K562 (cell line): ENCODE measurements around the gene SLIT2. TPM values are rescaled to one million over a fixed set of nuclear protein-coding genes. Genes with fewer than 3 reads are reported as not detected.

ENCODE experiments used
- ATAC-seq: fragments of 200-7000 bp; cut with Tn5 transposase; 3 replicates; pipeline ENCODE4 v1.9.1; 2020; ENCODE audit warnings: moderate library complexity
- BruUV-seq: library from RNA; stranded (reverse); fragments of 400-500 nt; replicated peaks from 2 replicates; lab custom pipeline; 2021; lab: Mats Ljungman, UMichigan
- CTCF ChIA-PET: fragments of 300-600 bp; formaldehyde crosslinking; extraction: SDS; loops from one replicate; lab custom pipeline; 2021; ENCODE audit warnings: low intra/inter-chr PET ratio; lab: Yijun Ruan, JAX
- POLR2A ChIA-PET: fragments of 300-600, 350-650 bp; sonication (Branson Sonifier 250); formaldehyde crosslinking; extraction: SDS; loops from one replicate; lab custom pipeline; 2021; ENCODE audit warnings: antibody characterized with exemption, inconsistent platforms; lab: Yijun Ruan, JAX
- DNase-seq, 4 experiments: peaks; one replicate each; pipeline versions ENCODE4 v3.0.0 to v3.0.0-alpha.2; 2011 to 2018; ENCODE audit warnings: low spot score in 3 of 4, mixed read lengths in 3 of 4; ENCODE audit errors: extremely low read depth in 1 of 4
- FAIRE-seq: peaks from 2 replicates; lab custom pipeline; 2011; peaks lifted over from hg19 to GRCh38; lab: Jason Lieb, UNC
- H2AFZ ChIP-seq: 2 replicates; pipeline ENCODE4 v1.6.0; 2011; ENCODE audit warnings: low read depth, low read length, control low read depth, inconsistent platforms
- H3K27ac ChIP-seq: fragments of 200-600 bp; 3 replicates; pipeline ENCODE4 v1.8.0; 2011; ENCODE audit warnings: low read depth, mild to moderate bottlenecking, control low read depth, inconsistent platforms, low read length, moderate library complexity, mixed read lengths; ENCODE audit errors: extremely low read depth
- H3K27me3 ChIP-seq, 2 experiments: fragments of 300-600 bp in 1 of 2; 2 replicates in 1 of 2; 3 replicates in 1 of 2; pipeline versions ENCODE4 v1.6.0 to v1.8.0; 2011; ENCODE audit warnings: inconsistent platforms in 2 of 2, low read length in 2 of 2, mild to moderate bottlenecking in 1 of 2, mixed read lengths in 1 of 2, moderate library complexity in 1 of 2; ENCODE audit not compliant: control insufficient read depth in 2 of 2, insufficient read depth in 2 of 2
- H3K36me3 ChIP-seq: fragments of 300-600 bp; 3 replicates; pipeline ENCODE4 v1.8.0; 2011; ENCODE audit warnings: mild to moderate bottlenecking, low read length, inconsistent platforms; ENCODE audit not compliant: control insufficient read depth, insufficient read depth
- H3K4me1 ChIP-seq, 2 experiments: fragments of 200-600 bp in 1 of 2; replicated peaks in 1 of 2; 2 replicates in 1 of 2; 3 replicates in 1 of 2; pipeline versions ENCODE4 v1.5.1 to v1.8.0; 2011; ENCODE audit warnings: inconsistent platforms in 2 of 2, low read length in 2 of 2, mild to moderate bottlenecking in 1 of 2, mixed read lengths in 1 of 2, moderate library complexity in 1 of 2; ENCODE audit not compliant: control insufficient read depth in 2 of 2, insufficient read depth in 2 of 2
- H3K4me2 ChIP-seq: 2 replicates; pipeline ENCODE4 v1.6.1; 2011; ENCODE audit warnings: low read length, control low read depth, inconsistent platforms, mixed read lengths; ENCODE audit not compliant: insufficient read depth
- H3K4me3 ChIP-seq: fragments of 200-600 bp; sonication (generic), shearing (Covaris generic); 2 replicates; pipeline ENCODE4 v1.5.1; 2016; ENCODE audit warnings: control low read depth, inconsistent platforms
- H3K79me2 ChIP-seq: fragments of 200-600 bp; 3 replicates; pipeline ENCODE4 v1.8.0; 2011; ENCODE audit warnings: low read length, inconsistent platforms; ENCODE audit not compliant: control insufficient read depth, insufficient read depth
- H3K9ac ChIP-seq, 2 experiments: 2 replicates each; pipeline versions ENCODE4 v1.6.0 to v1.6.1; 2011; ENCODE audit warnings: low read depth in 2 of 2, low read length in 2 of 2, control low read depth in 1 of 2, inconsistent platforms in 1 of 2, mild to moderate bottlenecking in 1 of 2, mixed read lengths in 1 of 2; ENCODE audit not compliant: insufficient read depth in 1 of 2
- H3K9me1 ChIP-seq: one replicate; pipeline ENCODE4 v1.6.0; 2011; ENCODE audit warnings: inconsistent platforms, mild to moderate bottlenecking, low read length, moderate library complexity; ENCODE audit not compliant: control insufficient read depth, insufficient read depth
- H3K9me3 ChIP-seq: replicated peaks from 2 replicates; pipeline ENCODE4 v1.5.1; 2011; ENCODE audit warnings: low read depth, low read length, inconsistent platforms; ENCODE audit not compliant: control insufficient read depth, insufficient read depth
- H4K20me1 ChIP-seq: replicated peaks from 2 replicates; pipeline ENCODE4 v1.6.1; 2011; ENCODE audit warnings: low read length, inconsistent platforms, mixed read lengths; ENCODE audit not compliant: control insufficient read depth, insufficient read depth
- MTF1 ChIP-seq: fragments of 250-450 bp; sonication (Bioruptor Pico); IDR thresholded peaks from 2 replicates; pipeline ENCODE4 v1.9.0; 2021; ENCODE audit warnings: moderate library complexity, mild to moderate bottlenecking, inconsistent platforms, borderline replicate concordance
- NBN ChIP-seq: fragments of 450-650 bp; IDR thresholded peaks from 2 replicates; pipeline ENCODE4 v1.6.1; 2016; ENCODE audit warnings: low read depth, mild to moderate bottlenecking
- WGBS: fragments of 100-300 bp; shearing (Covaris generic); methylation state at CpG from one replicate; pipeline ENCODE4 v1.1.6; 2016; ENCODE audit warnings: low coverage, mixed read lengths; ENCODE audit not compliant: insufficient coverage; ENCODE audit errors: missing lambda C conversion rate; 5-methylcytosine and 5-hydroxymethylcytosine counted together
- in situ Hi-C: fragments of 300-500 bp; cut with MboI; formaldehyde crosslinking; loops from 4 replicates; pipeline ENCODE4 v1.15.0; 2018; ENCODE audit warnings: inconsistent platforms, mixed read lengths
- intact Hi-C: fragments of 100-400 bp; cut with micrococcal nuclease; formaldehyde crosslinking; loops from 2 replicates; pipeline ENCODE4 v1.14.2; 2022
- polyA plus RNA-seq, 8 experiments: library from polyadenylated mRNA; depleted of rRNA in 4 of 8; stranded (reverse) in 5 of 8; unstranded in 3 of 8; fragments of >200 nt; fragmentation: Nextera tagmentation in 2 of 8; fragmentation: Illumina TruSeq in 1 of 8; extraction: Ambion mirVana in 2 of 8; extraction: Trizol in 1 of 8; gene quantifications; 2 replicates each; pipeline versions ENCODE4 v1.2.1 to v1.2.3, GENCODE V29; 2011 to 2014; ENCODE audit warnings: inconsistent platforms in 1 of 8, missing spikeins in 1 of 8
- total RNA-seq, 7 experiments: library from RNA; depleted of rRNA in 6 of 7; stranded (reverse); fragments of >200 nt in 6 of 7; fragmentation: Illumina TruSeq in 2 of 7; extraction: Trizol in 2 of 7; gene quantifications; 2 replicates each; pipeline versions ENCODE4 v1.2.1 to v1.2.3, GENCODE V29; 2011 to 2021; ENCODE audit warnings: low replicate concordance in 1 of 7
- TF ChIP-seq, protein P1 (sequence below): sonication (generic); formaldehyde crosslinking; IDR thresholded peaks from 2 replicates; pipeline ENCODE4 v1.8.1; 2023; ENCODE audit warnings: mild to moderate bottlenecking, missing genetic modification reagents
- TF ChIP-seq, protein P2 (sequence below): sonication (generic); formaldehyde crosslinking; IDR thresholded peaks from 2 replicates; pipeline ENCODE4 v1.8.1; 2023; ENCODE audit warnings: mild to moderate bottlenecking, missing genetic modification reagents, moderate library complexity
- TF ChIP-seq, protein P3 (sequence below): sonication (generic); formaldehyde crosslinking; IDR thresholded peaks from 2 replicates; pipeline ENCODE4 v1.5.0; 2020; ENCODE audit warnings: missing genetic modification reagents
- TF ChIP-seq, protein P4 (sequence below): sonication (generic); formaldehyde crosslinking; IDR thresholded peaks from 2 replicates; pipeline ENCODE4 v1.8.0; 2022; ENCODE audit warnings: missing genetic modification reagents, mild to moderate bottlenecking, moderate library complexity, borderline replicate concordance

SLIT2 gene
- total and polyA plus RNA-seq, 9 of the 15 experiments (the other 6 are each of a cell fraction or from before 2014, with no cell fraction given), result 1.8 to 8.1 (median 4.1) TPM

DNA sequence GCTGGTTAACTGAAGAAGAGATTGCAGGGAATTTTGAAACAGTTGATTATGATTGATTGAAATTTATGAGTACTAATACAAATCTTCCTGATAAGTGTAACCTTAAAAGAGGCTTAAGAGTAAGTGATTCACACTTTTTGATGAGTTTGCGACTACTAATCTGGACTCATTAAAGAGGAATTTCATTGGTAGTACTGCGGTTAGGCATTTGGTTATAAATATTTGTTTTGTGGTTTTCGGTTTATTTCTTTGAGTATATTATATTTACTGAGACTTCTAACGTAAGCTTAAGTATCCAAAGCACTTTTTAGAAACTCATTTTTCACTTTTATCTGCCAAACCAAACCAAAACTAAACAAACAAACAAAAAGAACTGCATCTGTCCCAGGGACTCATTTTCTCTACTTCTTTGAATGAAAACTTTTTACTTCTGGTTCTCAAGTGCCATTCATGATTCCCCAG is 20.7 kb downstream of the SLIT2 start:
- in situ Hi-C loops, result no loop called here
- no peaks in the 10 kb centered on the region for H3K27me3 ChIP-seq
- BruUV-seq, result no TSS peak
- H3K9ac ChIP-seq, result no peak overlapping the region
- no peaks in the 10 kb centered on the region for H3K79me2 ChIP-seq
- H4K20me1 ChIP-seq, result no peaks in the 10 kb centered on the region
- no peak overlapping the region for H2AFZ ChIP-seq
- no peaks in the 10 kb centered on the region for H3K9me3 ChIP-seq
- H3K4me1 ChIP-seq, result no peaks in the 10 kb centered on the region
- no peaks in the 10 kb centered on the region for H3K36me3 ChIP-seq
- no peak overlapping the region for H3K27ac ChIP-seq
- ATAC-seq (no peak), DNase-seq (no peak), FAIRE-seq (no peak)
- POLR2A ChIA-PET, result no interaction called here
- H3K4me2 ChIP-seq, result no peak overlapping the region
- intact Hi-C loops, result no loop called here
- no peaks in the 10 kb centered on the region for H3K9me1 ChIP-seq
- CTCF ChIA-PET, result no interaction called here
- TF ChIP-seq MTF1 (CRISPR knock-in tag) (no peak), NBN (no peak)
- TF ChIP-seq, protein P1, sequence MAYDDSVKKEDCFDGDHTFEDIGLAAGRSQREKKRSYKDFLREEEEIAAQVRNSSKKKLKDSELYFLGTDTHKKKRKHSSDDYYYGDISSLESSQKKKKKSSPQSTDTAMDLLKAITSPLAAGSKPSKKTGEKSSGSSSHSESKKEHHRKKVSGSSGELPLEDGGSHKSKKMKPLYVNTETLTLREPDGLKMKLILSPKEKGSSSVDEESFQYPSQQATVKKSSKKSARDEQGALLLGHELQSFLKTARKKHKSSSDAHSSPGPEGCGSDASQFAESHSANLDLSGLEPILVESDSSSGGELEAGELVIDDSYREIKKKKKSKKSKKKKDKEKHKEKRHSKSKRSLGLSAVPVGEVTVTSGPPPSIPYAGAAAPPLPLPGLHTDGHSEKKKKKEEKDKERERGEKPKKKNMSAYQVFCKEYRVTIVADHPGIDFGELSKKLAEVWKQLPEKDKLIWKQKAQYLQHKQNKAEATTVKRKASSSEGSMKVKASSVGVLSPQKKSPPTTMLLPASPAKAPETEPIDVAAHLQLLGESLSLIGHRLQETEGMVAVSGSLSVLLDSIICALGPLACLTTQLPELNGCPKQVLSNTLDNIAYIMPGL (CRISPR knock-in tag), result no peak
- TF ChIP-seq, protein P2, sequence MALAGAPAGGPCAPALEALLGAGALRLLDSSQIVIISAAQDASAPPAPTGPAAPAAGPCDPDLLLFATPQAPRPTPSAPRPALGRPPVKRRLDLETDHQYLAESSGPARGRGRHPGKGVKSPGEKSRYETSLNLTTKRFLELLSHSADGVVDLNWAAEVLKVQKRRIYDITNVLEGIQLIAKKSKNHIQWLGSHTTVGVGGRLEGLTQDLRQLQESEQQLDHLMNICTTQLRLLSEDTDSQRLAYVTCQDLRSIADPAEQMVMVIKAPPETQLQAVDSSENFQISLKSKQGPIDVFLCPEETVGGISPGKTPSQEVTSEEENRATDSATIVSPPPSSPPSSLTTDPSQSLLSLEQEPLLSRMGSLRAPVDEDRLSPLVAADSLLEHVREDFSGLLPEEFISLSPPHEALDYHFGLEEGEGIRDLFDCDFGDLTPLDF (CRISPR knock-in tag), result no peak
- TF ChIP-seq, protein P3, sequence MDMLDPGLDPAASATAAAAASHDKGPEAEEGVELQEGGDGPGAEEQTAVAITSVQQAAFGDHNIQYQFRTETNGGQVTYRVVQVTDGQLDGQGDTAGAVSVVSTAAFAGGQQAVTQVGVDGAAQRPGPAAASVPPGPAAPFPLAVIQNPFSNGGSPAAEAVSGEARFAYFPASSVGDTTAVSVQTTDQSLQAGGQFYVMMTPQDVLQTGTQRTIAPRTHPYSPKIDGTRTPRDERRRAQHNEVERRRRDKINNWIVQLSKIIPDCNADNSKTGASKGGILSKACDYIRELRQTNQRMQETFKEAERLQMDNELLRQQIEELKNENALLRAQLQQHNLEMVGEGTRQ (CRISPR knock-in tag), result no peak
- TF ChIP-seq, protein P4, sequence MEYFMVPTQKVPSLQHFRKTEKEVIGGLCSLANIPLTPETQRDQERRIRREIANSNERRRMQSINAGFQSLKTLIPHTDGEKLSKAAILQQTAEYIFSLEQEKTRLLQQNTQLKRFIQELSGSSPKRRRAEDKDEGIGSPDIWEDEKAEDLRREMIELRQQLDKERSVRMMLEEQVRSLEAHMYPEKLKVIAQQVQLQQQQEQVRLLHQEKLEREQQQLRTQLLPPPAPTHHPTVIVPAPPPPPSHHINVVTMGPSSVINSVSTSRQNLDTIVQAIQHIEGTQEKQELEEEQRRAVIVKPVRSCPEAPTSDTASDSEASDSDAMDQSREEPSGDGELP, result no peak
- 0% methylated on average over 4 of the region's 4 CpGs for WGBS
- no peak overlapping the region for H3K4me3 ChIP-seq
